ENCODE measurements around the gene STARD4.

The STARD4 gene

DNA sequence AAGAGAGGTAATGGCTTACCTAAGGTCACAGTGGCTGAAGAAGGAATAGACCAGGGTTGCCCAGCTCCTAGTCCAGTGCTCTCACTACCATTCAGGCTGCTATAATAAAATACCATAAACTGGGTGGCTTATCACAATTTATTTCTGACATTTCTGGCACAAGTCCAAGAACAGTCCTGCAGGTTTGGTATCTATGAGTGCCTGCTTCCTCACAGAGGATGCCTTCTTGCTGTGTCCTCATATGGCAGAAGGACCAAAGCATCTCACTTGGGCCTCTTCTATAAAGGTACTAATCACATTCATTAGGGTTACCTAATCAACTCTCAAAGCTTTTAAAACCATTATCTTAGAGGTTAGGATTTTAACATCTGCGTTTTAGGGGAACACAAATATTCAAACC is 17.2 kb downstream of the STARD4 start:
- Histone ChIP-seq H2BK120ac (ENCODE audit: low read depth, low read length) (no peak overlapping the region), H3K9me3 (ENCODE audit: control insufficient read depth, low read length) (no peaks in the 10 kb centered on the region), H2BK12ac (ENCODE audit: low read length in 2 of 2) (no peak overlapping the region), H4K91ac (ENCODE audit: low read length) (no peak overlapping the region), H3K4me3 (ENCODE audit: insufficient read depth in 1 of 2, low read depth in 1 of 2, low read length in 2 of 2) (no peak overlapping the region), H2AFZ (ENCODE audit: low read depth, low read length) (no peak overlapping the region), H3K27ac (ENCODE audit: low read length, poor library complexity, severe bottlenecking) (no peak overlapping the region), H3K27me3 (ENCODE audit: control insufficient read depth in 1 of 2, insufficient read depth in 1 of 2, low read length in 2 of 2) (no peaks in the 10 kb centered on the region), H3K36me3 (ENCODE audit: control insufficient read depth in 1 of 2, insufficient read depth in 2 of 2, low read depth in 1 of 2, low read length in 2 of 2) (peaks cover 4 to 39% of the 10 kb centered on the region in 2 experiments), H3K79me1 (replicated peaks; ENCODE audit: low read length, poor library complexity, severe bottlenecking) (peaks cover 7% of the 10 kb centered on the region), H3K9ac (ENCODE audit: low read length) (no peak overlapping the region), H3K23ac (ENCODE audit: low read length in 2 of 2) (no peak overlapping the region), H2BK15ac (ENCODE audit: low read depth, poor library complexity, severe bottlenecking) (no peak overlapping the region), H3K4me2 (ENCODE audit: low read length, poor library complexity, severe bottlenecking) (no peak overlapping the region), H3K4ac (ENCODE audit: low read depth in 1 of 2, low read length in 2 of 2) (peak overlapping the region in 1 of 2 experiments; percentile 30), H2BK5ac (ENCODE audit: low read depth, low read length, poor library complexity, severe bottlenecking) (no peak overlapping the region), H3K14ac (ENCODE audit: low read length in 2 of 2) (no peak overlapping the region), H4K8ac (ENCODE audit: low read length) (no peak overlapping the region), H2AK5ac (ENCODE audit: low read length, severe bottlenecking) (peak overlapping the region; percentile 69), H3K18ac (ENCODE audit: low read depth in 1 of 2, low read length in 2 of 2) (peak overlapping the region; percentile 43 to 56), H3K4me1 (ENCODE audit: control insufficient read depth, insufficient read depth, low read depth, low read length) (no peaks in the 10 kb centered on the region)
- 100% methylated on average over 1 of the region's 1 CpG for WGBS
- DNase-seq, result no peak

DNA sequence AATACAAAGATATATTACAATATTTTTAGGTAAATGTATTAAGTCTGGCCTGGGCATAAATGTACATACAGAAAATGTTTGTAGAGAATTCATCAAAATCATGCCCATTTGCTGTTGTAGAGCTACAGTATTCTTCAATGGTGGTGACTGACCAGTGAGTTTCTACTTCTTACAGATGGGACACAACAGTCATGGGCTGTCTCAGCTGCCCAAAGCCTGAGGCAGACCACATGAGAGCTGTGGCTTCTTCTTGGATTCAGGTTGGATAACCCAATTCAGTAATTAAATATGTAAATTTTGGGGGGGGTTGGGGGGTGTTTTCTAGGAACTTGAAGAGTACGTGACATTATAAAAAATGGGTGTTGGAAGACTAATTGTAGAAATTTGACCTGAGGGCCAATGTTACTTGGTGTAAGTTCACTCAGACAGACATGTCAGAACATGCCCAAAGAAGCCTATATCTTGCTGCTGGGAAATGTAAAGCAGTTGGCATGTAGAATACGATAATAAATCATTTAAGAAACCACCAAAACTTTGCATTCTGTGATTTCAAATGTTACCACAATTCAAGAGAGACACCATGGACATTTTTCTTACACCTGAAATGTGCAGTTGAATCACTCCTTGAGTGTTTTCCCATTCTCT is 17.9 kb downstream of the STARD4 start:
- DNase-seq, result no peak
- Histone ChIP-seq H3K9ac (ENCODE audit: low read length) (no peak overlapping the region), H3K27me3 (ENCODE audit: control insufficient read depth in 1 of 2, insufficient read depth in 1 of 2, low read length in 2 of 2) (no peaks in the 10 kb centered on the region), H3K4ac (ENCODE audit: low read depth in 1 of 2, low read length in 2 of 2) (no peak overlapping the region), H3K4me2 (ENCODE audit: low read length, poor library complexity, severe bottlenecking) (no peak overlapping the region), H2BK5ac (ENCODE audit: low read depth, low read length, poor library complexity, severe bottlenecking) (no peak overlapping the region), H3K4me3 (ENCODE audit: insufficient read depth in 1 of 2, low read depth in 1 of 2, low read length in 2 of 2) (no peak overlapping the region), H2BK12ac (ENCODE audit: low read length in 2 of 2) (no peak overlapping the region), H3K18ac (ENCODE audit: low read depth in 1 of 2, low read length in 2 of 2) (peak overlapping the region; percentile 74 to 96), H3K9me3 (ENCODE audit: control insufficient read depth, low read length) (no peaks in the 10 kb centered on the region), H3K79me1 (replicated peaks; ENCODE audit: low read length, poor library complexity, severe bottlenecking) (peaks cover 7% of the 10 kb centered on the region), H3K4me1 (ENCODE audit: control insufficient read depth, insufficient read depth, low read depth, low read length) (no peaks in the 10 kb centered on the region), H2AFZ (ENCODE audit: low read depth, low read length) (no peak overlapping the region), H3K27ac (ENCODE audit: low read length, poor library complexity, severe bottlenecking) (peak overlapping the region; percentile 43), H2BK15ac (ENCODE audit: low read depth, poor library complexity, severe bottlenecking) (no peak overlapping the region), H2AK5ac (ENCODE audit: low read length, severe bottlenecking) (peak overlapping the region; percentile 91), H4K91ac (ENCODE audit: low read length) (no peak overlapping the region), H4K8ac (ENCODE audit: low read length) (peak overlapping the region; percentile 69), H2BK120ac (ENCODE audit: low read depth, low read length) (no peak overlapping the region), H3K14ac (ENCODE audit: low read length in 2 of 2) (no peak overlapping the region), H3K23ac (ENCODE audit: low read length in 2 of 2) (no peak overlapping the region), H3K36me3 (ENCODE audit: control insufficient read depth in 1 of 2, insufficient read depth in 2 of 2, low read depth in 1 of 2, low read length in 2 of 2) (peaks cover 3 to 32% of the 10 kb centered on the region in 2 experiments)
- 100% methylated on average over 1 of the region's 2 CpGs for WGBS

DNA sequence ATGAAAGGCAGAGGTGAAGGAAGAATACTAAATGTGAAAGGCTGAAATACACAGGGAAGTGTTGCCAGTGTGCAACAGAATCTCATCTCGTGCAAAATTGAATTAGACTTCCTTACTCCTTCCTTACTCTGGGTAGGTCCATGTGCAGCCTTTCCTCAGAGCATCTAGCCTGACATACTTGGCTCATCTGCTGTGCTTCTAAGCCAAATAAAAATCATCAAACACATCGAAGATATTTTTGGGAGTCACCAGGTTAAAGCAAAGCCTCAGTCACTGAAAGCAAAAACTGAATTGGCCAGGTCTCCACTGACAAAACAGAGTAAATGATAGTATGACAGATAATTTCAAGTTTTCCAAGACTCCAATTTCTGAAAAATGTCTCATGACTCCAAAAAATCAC is 19.3 kb downstream of the STARD4 start:
- no peaks in the 10 kb centered on the region for H3K9me3 ChIP-seq (ENCODE audit: control insufficient read depth, low read length)
- H2BK15ac ChIP-seq (ENCODE audit: low read depth, poor library complexity, severe bottlenecking), result no peak overlapping the region
- no peak overlapping the region for H4K8ac ChIP-seq (ENCODE audit: low read length)
- no peak overlapping the region for H3K14ac ChIP-seq (ENCODE audit: low read length in 2 of 2)
- no peak overlapping the region for H3K4me2 ChIP-seq (ENCODE audit: low read length, poor library complexity, severe bottlenecking)
- H3K79me1 ChIP-seq (replicated peaks; ENCODE audit: low read length, poor library complexity, severe bottlenecking), result peaks cover 4% of the 10 kb centered on the region
- H2BK120ac ChIP-seq (ENCODE audit: low read depth, low read length), result no peak overlapping the region
- no peak for DNase-seq
- 94% methylated on average over 2 of the region's 2 CpGs for WGBS
- no peaks in the 10 kb centered on the region for H3K27me3 ChIP-seq (ENCODE audit: control insufficient read depth in 1 of 2, insufficient read depth in 1 of 2, low read length in 2 of 2)
- H3K9ac ChIP-seq (ENCODE audit: low read length), result no peak overlapping the region
- H3K18ac ChIP-seq (ENCODE audit: low read depth in 1 of 2, low read length in 2 of 2), result no peak overlapping the region
- no peak overlapping the region for H3K4ac ChIP-seq (ENCODE audit: low read depth in 1 of 2, low read length in 2 of 2)
- peaks cover 0 to 19% of the 10 kb centered on the region in 2 experiments for H3K36me3 ChIP-seq (ENCODE audit: control insufficient read depth in 1 of 2, insufficient read depth in 2 of 2, low read depth in 1 of 2, low read length in 2 of 2)
- no peak overlapping the region for H3K23ac ChIP-seq (ENCODE audit: low read length in 2 of 2)
- no peak overlapping the region for H4K91ac ChIP-seq (ENCODE audit: low read length)
- H2BK5ac ChIP-seq (ENCODE audit: low read depth, low read length, poor library complexity, severe bottlenecking), result no peak overlapping the region
- H3K27ac ChIP-seq (ENCODE audit: low read length, poor library complexity, severe bottlenecking), result no peak overlapping the region
- H3K4me1 ChIP-seq (ENCODE audit: control insufficient read depth, insufficient read depth, low read depth, low read length), result no peaks in the 10 kb centered on the region
- no peak overlapping the region for H3K4me3 ChIP-seq (ENCODE audit: insufficient read depth in 1 of 2, low read depth in 1 of 2, low read length in 2 of 2)
- no peak overlapping the region for H2AK5ac ChIP-seq (ENCODE audit: low read length, severe bottlenecking)
- H2BK12ac ChIP-seq (ENCODE audit: low read length in 2 of 2), result no peak overlapping the region
- H2AFZ ChIP-seq (ENCODE audit: low read depth, low read length), result no peak overlapping the region

DNA sequence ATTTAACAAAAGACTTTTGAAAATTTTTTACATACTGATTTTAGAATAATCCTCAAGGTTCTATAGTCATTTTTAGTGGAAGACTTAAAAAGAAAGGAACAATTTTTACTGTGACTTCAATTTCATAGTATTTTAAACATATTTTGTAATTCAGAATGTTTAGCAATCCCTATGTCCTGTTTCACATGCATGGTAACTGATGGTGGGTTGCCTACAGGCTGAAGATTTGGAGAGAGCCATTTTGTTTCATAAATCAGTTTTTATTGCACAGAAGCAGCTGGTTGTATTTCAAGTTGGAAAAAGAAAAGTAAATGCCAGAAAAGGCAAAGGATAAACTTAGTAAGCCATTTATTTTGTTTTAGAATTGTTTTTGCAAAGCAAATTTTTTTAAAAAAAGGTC is 24.0 kb downstream of the STARD4 start:
- peaks cover 0 to 4% of the 10 kb centered on the region in 2 experiments for H3K36me3 ChIP-seq (ENCODE audit: control insufficient read depth in 1 of 2, insufficient read depth in 2 of 2, low read depth in 1 of 2, low read length in 2 of 2)
- no peak overlapping the region for H2BK12ac ChIP-seq (ENCODE audit: low read length in 2 of 2)
- H3K4me1 ChIP-seq (ENCODE audit: control insufficient read depth, insufficient read depth, low read depth, low read length), result no peaks in the 10 kb centered on the region
- no peak overlapping the region for H3K9ac ChIP-seq (ENCODE audit: low read length)
- H3K23ac ChIP-seq (ENCODE audit: low read length in 2 of 2), result no peak overlapping the region
- no peak for DNase-seq
- no peak overlapping the region for H2BK120ac ChIP-seq (ENCODE audit: low read depth, low read length)
- no peak overlapping the region for H3K4me2 ChIP-seq (ENCODE audit: low read length, poor library complexity, severe bottlenecking)
- no peak overlapping the region for H3K4ac ChIP-seq (ENCODE audit: low read depth in 1 of 2, low read length in 2 of 2)
- H3K27ac ChIP-seq (ENCODE audit: low read length, poor library complexity, severe bottlenecking), result no peak overlapping the region
- no peaks in the 10 kb centered on the region for H3K79me1 ChIP-seq (replicated peaks; ENCODE audit: low read length, poor library complexity, severe bottlenecking)
- H4K91ac ChIP-seq (ENCODE audit: low read length), result no peak overlapping the region
- no peak overlapping the region for H3K14ac ChIP-seq (ENCODE audit: low read length in 2 of 2)
- no peak overlapping the region for H4K8ac ChIP-seq (ENCODE audit: low read length)
- no peak overlapping the region for H2BK5ac ChIP-seq (ENCODE audit: low read depth, low read length, poor library complexity, severe bottlenecking)
- no peak overlapping the region for H2AK5ac ChIP-seq (ENCODE audit: low read length, severe bottlenecking)
- no peak overlapping the region for H2BK15ac ChIP-seq (ENCODE audit: low read depth, poor library complexity, severe bottlenecking)
- no peaks in the 10 kb centered on the region for H3K27me3 ChIP-seq (ENCODE audit: control insufficient read depth in 1 of 2, insufficient read depth in 1 of 2, low read length in 2 of 2)
- no peaks in the 10 kb centered on the region for H3K9me3 ChIP-seq (ENCODE audit: control insufficient read depth, low read length)
- no peak overlapping the region for H2AFZ ChIP-seq (ENCODE audit: low read depth, low read length)
- no peak overlapping the region for H3K18ac ChIP-seq (ENCODE audit: low read depth in 1 of 2, low read length in 2 of 2)
- H3K4me3 ChIP-seq (ENCODE audit: insufficient read depth in 1 of 2, low read depth in 1 of 2, low read length in 2 of 2), result no peak overlapping the region
